ENCODE data around the gene SLC2A9.

Gene SLC2A9

DNA sequence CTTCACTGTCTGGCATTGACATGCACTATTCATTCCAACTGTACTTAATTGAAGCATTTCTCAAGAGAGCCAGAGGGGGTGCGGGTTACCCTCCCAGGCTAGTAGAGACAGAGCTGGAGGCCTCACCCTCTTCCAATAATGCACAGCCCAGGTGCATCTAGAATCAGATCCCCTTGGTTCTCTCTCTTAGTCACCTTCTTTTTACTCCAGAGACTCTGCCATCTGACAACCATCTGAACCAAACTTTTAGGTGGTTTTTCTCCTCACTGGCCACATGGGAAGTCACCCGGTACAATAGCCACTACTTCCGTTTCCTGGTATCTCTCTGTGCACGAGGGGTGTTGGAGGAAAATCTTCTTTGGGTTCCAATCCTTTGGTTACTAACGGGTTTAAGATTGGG is 81.3 kb downstream of the SLC2A9 start (continued):
- TF ChIP-seq, protein P1, sequence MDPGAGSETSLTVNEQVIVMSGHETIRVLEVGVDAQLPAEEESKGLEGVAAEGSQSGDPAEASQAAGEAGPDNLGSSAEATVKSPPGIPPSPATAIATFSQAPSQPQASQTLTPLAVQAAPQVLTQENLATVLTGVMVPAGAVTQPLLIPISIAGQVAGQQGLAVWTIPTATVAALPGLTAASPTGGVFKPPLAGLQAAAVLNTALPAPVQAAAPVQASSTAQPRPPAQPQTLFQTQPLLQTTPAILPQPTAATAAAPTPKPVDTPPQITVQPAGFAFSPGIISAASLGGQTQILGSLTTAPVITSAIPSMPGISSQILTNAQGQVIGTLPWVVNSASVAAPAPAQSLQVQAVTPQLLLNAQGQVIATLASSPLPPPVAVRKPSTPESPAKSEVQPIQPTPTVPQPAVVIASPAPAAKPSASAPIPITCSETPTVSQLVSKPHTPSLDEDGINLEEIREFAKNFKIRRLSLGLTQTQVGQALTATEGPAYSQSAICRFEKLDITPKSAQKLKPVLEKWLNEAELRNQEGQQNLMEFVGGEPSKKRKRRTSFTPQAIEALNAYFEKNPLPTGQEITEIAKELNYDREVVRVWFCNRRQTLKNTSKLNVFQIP (CRISPR knock-in tag; IDR thresholded peaks at IDR 0.05; ENCODE audit: borderline replicate concordance, low read depth), result no peak
- TF ChIP-seq ZC3H10 (CRISPR knock-in tag; IDR thresholded peaks at IDR 0.05), result no peak

DNA sequence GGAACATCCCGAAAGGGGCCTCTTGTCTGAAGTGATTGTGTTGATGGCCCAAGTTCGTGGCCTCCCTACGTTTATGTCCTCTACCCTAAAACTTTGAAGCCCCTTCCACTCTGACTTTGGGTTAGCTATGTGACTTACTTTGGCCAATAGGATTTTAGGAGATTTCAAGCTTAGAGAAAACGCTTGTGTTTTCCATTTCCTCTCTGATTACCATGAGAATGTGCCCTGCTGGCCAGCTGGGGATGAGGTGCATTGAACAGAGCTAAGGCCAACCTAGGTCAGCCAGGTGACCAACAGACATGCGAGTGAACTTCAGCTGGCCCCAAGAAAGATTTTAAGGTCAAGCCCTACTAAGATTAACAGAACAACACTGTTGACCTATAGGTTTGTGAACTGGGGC is 82.4 kb downstream of the SLC2A9 start:
- no peak for TF ChIP-seq ESRRG (CRISPR knock-in tag; IDR thresholded peaks at IDR 0.05)
- TF ChIP-seq BACH2 (CRISPR knock-in tag; IDR thresholded peaks at IDR 0.05; ENCODE audit: borderline replicate concordance), result no peak
- TF ChIP-seq CSDC2 (CRISPR knock-in tag; IDR thresholded peaks at IDR 0.05), result no peak
- TF ChIP-seq, protein P2, sequence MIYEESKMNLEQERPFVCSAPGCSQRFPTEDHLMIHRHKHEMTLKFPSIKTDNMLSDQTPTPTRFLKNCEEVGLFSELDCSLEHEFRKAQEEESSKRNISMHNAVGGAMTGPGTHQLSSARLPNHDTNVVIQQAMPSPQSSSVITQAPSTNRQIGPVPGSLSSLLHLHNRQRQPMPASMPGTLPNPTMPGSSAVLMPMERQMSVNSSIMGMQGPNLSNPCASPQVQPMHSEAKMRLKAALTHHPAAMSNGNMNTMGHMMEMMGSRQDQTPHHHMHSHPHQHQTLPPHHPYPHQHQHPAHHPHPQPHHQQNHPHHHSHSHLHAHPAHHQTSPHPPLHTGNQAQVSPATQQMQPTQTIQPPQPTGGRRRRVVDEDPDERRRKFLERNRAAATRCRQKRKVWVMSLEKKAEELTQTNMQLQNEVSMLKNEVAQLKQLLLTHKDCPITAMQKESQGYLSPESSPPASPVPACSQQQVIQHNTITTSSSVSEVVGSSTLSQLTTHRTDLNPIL (CRISPR knock-in tag; IDR thresholded peaks at IDR 0.05; ENCODE audit: low read depth), result no peak
- TF ChIP-seq TCF4 (CRISPR knock-in tag; IDR thresholded peaks at IDR 0.05; ENCODE audit: borderline replicate concordance), result no peak

DNA sequence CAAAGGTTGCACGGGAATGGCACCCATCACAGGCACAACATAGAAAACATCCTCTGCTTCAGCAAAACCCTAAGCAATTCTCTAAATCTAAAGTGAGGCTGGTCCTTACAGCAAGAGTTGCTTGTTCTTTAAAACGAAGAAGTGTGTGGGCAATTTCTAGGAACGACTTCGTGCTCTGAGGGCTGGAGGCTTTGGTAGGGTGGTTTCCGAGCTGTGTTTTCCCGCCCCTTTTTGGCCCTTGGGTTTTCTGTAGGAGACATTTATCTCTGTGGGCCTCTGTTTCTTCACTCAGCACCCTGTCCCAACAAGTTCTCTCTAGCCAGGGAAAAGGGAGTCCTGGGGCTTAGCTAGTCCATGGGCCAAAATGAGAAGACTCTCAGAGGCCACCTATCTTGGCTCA is 84.2 kb downstream of the SLC2A9 start:
- no peak for ATAC-seq
- TF ChIP-seq ZNF70 (CRISPR knock-in tag; IDR thresholded peaks at IDR 0.05) (no peak), ZC3H10 (CRISPR knock-in tag; IDR thresholded peaks at IDR 0.05) (no peak), TCF4 (CRISPR knock-in tag; IDR thresholded peaks at IDR 0.05; ENCODE audit: borderline replicate concordance) (no peak), ISL1 (CRISPR knock-in tag; IDR thresholded peaks at IDR 0.05) (no peak), BACH2 (CRISPR knock-in tag; IDR thresholded peaks at IDR 0.05; ENCODE audit: borderline replicate concordance) (no peak), OSR1 (CRISPR knock-in tag; IDR thresholded peaks at IDR 0.05) (no peak), ARNTL (CRISPR knock-in tag; IDR thresholded peaks at IDR 0.05; ENCODE audit: borderline replicate concordance, low read depth) (no peak), SNAI2 (CRISPR knock-in tag; IDR thresholded peaks at IDR 0.05) (no peak), RARB (CRISPR knock-in tag; IDR thresholded peaks at IDR 0.05) (no peak), CSDC2 (CRISPR knock-in tag; IDR thresholded peaks at IDR 0.05) (no peak)
- TF ChIP-seq, protein P1 (CRISPR knock-in tag; IDR thresholded peaks at IDR 0.05; ENCODE audit: borderline replicate concordance, low read depth), result no peak
- TF ChIP-seq, protein P2 (CRISPR knock-in tag; IDR thresholded peaks at IDR 0.05; ENCODE audit: low read depth), result no peak

More for the DNA sequence above, 82.4 kb downstream of the SLC2A9 start:
- no peak for ATAC-seq

DNA sequence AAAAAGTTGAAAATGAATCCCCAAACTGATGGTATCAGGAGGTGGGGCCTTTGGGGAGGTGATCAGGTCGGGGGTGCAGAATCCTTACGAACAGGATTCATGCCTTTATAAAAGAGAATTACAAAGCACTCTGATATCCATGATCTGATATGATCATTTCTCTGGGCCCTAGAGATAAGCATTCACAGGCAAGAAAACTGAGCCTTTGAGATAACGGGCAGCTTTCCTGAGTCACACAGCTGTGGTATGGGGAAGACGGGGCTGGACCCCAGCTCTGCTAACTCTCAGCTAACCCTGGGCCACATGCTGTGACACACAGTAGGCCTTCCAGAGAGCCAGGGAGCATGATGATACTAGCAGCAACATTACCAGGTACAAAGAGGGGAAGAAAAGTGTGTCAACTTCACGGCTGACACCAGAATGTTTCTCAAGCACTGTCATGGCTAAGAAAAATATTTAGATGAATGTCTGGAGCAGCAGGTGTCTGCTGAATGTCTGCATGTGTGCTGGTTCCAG is 85.1 kb downstream of the SLC2A9 start:
- ATAC-seq, result no peak

DNA sequence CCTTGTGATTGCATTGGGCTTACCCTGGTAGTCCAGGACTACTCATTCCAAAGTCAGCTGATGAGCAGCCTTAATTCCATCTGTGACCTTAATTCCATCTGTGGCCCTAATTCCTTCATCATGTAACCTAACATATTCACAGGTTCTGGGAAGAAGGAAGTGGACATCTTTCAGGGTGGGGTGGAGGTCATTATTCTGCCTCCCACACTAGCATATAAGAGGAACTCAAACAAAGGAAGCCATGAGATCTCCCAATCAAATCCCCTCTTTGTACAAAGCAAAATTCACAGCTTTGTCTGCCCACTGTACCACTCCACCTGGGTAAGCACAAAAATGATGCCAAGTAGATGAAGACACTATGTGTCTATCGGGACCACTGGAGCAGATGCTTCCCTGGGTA is 87.3 kb downstream of the SLC2A9 start:
- ATAC-seq, result no peak
- TF ChIP-seq SNAI2 (CRISPR knock-in tag; IDR thresholded peaks at IDR 0.05), result no peak
- no peak for TF ChIP-seq PPARA (CRISPR knock-in tag; IDR thresholded peaks at IDR 0.05; ENCODE audit: borderline replicate concordance)
- no peak for TF ChIP-seq CSDC2 (CRISPR knock-in tag; IDR thresholded peaks at IDR 0.05)
- TF ChIP-seq ARNTL (CRISPR knock-in tag; IDR thresholded peaks at IDR 0.05; ENCODE audit: borderline replicate concordance, low read depth), result no peak
- TF ChIP-seq, protein P3, sequence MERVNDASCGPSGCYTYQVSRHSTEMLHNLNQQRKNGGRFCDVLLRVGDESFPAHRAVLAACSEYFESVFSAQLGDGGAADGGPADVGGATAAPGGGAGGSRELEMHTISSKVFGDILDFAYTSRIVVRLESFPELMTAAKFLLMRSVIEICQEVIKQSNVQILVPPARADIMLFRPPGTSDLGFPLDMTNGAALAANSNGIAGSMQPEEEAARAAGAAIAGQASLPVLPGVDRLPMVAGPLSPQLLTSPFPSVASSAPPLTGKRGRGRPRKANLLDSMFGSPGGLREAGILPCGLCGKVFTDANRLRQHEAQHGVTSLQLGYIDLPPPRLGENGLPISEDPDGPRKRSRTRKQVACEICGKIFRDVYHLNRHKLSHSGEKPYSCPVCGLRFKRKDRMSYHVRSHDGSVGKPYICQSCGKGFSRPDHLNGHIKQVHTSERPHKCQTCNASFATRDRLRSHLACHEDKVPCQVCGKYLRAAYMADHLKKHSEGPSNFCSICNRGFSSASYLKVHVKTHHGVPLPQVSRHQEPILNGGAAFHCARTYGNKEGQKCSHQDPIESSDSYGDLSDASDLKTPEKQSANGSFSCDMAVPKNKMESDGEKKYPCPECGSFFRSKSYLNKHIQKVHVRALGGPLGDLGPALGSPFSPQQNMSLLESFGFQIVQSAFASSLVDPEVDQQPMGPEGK (CRISPR knock-in tag; IDR thresholded peaks at IDR 0.05; ENCODE audit: borderline replicate concordance), result no peak
- no peak for TF ChIP-seq TCF4 (CRISPR knock-in tag; IDR thresholded peaks at IDR 0.05; ENCODE audit: borderline replicate concordance)
- no peak for TF ChIP-seq ZNF8 (CRISPR knock-in tag; IDR thresholded peaks at IDR 0.05)
- TF ChIP-seq OSR1 (CRISPR knock-in tag; IDR thresholded peaks at IDR 0.05), result no peak
- TF ChIP-seq ZNF70 (CRISPR knock-in tag; IDR thresholded peaks at IDR 0.05), result no peak
- TF ChIP-seq ESRRG (CRISPR knock-in tag; IDR thresholded peaks at IDR 0.05), result no peak
- no peak for TF ChIP-seq GLIS3 (CRISPR knock-in tag; IDR thresholded peaks at IDR 0.05)
- TF ChIP-seq, protein P1 (CRISPR knock-in tag; IDR thresholded peaks at IDR 0.05; ENCODE audit: borderline replicate concordance, low read depth), result no peak
- no peak for TF ChIP-seq TOX (CRISPR knock-in tag; IDR thresholded peaks at IDR 0.05; ENCODE audit: borderline replicate concordance)
- no peak for TF ChIP-seq ISL1 (CRISPR knock-in tag; IDR thresholded peaks at IDR 0.05)
- no peak for TF ChIP-seq ZNF565 (CRISPR knock-in tag; conservative IDR thresholded peaks at IDR 0.05; ENCODE audit: low read depth)
- TF ChIP-seq ZFP3 (CRISPR knock-in tag; IDR thresholded peaks at IDR 0.05), result no peak

More for the DNA sequence above, 85.1 kb downstream of the SLC2A9 start:
- TF ChIP-seq ZNF8 (CRISPR knock-in tag; IDR thresholded peaks at IDR 0.05), result no peak
- no peak for TF ChIP-seq GLIS3 (CRISPR knock-in tag; IDR thresholded peaks at IDR 0.05)
- no peak for TF ChIP-seq RARB (CRISPR knock-in tag; IDR thresholded peaks at IDR 0.05)
- no peak for TF ChIP-seq ESRRG (CRISPR knock-in tag; IDR thresholded peaks at IDR 0.05)
- TF ChIP-seq PPARA (CRISPR knock-in tag; IDR thresholded peaks at IDR 0.05; ENCODE audit: borderline replicate concordance), result no peak
- TF ChIP-seq TCF4 (CRISPR knock-in tag; IDR thresholded peaks at IDR 0.05; ENCODE audit: borderline replicate concordance), result no peak
- TF ChIP-seq CSDC2 (CRISPR knock-in tag; IDR thresholded peaks at IDR 0.05), result no peak
- TF ChIP-seq SNAI2 (CRISPR knock-in tag; IDR thresholded peaks at IDR 0.05), result no peak
- no peak for TF ChIP-seq ZNF565 (CRISPR knock-in tag; conservative IDR thresholded peaks at IDR 0.05; ENCODE audit: low read depth)
